ENCODE results near the gene KRT76. TPM values are rescaled to one million over a fixed set of nuclear protein-coding genes. Genes with fewer than 3 reads are reported as not detected.

Gene KRT76
- total RNA-seq, 1 experiment from 2014 or later: not detected

DNA sequence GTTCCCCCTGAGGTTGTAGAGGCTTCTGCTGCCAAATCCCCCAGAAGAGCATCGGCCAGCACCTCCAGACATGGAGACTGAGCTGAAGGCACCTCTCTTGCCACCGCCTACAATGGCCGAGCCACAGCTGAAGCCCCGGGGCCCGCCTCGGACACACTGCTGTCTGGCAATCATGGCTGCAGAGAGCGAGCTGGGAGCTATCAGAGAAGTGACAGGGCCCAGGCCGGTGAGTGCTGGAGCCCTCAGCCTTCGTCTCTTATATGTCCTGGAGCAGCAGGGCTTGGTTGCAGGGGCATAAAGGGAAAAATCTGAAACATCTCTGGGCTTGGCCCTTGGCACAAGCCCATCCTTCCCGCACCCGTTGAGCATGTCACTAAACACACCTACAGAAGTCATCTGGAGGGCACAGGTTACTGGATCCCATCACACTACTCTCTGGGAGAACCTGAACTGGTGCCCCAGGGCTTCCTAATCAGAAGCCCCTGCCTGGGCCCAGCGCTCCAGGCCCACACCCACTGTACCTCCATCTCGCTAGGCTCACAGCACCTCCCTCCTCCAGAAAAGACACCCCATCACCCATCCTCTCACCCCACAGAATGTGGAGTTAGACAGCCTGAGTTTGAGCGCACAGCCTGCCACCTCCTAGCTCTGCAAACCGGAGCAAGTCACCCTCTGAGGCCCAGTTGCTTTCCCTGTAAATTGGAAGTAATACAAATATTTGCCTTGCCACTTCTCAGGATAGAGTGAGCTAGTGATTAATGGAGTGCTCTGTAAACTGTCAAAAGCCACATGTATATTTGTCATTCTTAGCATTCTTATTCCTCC is 37.0 kb upstream of the KRT76 start, which contains the start of gene KRT4:
Gene KRT4, minus strand, starts transcription at position 232 of the 825 bp plus-strand sequence. Its CDS starts 58 bp downstream, at position 174.
- DNase-seq (ENCODE audit: low spot score): no peak
- in situ Hi-C loops (cut with HindIII; ENCODE audit: low sequenced_read_pairs): no loop called here

- no peak for DNase-seq (ENCODE audit: low spot score)
- in situ Hi-C loops (cut with HindIII; ENCODE audit: low sequenced_read_pairs): no loop called here
Measured at GRCh38 chr12:52813203-52813819, 36.2 kb upstream of the KRT76 start.

GRCh38 chr12:52812749-52813148 is 35.6 kb upstream of the KRT76 start:
- in situ Hi-C loops (cut with HindIII; ENCODE audit: low sequenced_read_pairs): no loop called here
- DNase-seq (ENCODE audit: low spot score): no peak

DNA sequence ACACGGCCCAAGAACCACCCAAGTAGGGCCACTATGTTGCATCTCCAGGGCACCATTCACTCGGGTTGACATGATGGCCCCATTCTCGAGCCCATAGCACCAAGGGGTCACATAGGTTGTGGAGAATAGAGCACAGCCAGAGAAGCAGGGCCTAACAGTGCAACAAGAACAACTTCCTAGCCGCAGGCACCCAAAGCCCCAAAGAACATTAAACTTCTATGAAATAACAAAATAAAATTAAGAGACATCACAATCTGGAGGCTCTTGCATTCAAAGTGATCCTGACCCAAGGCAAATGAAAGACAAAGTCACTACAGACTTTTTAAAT is 34.9 kb upstream of the KRT76 start:
- in situ Hi-C loops (cut with HindIII; ENCODE audit: low sequenced_read_pairs): no loop called here
- DNase-seq (ENCODE audit: low spot score): no peak

GRCh38 chr12:52811191-52812072 is 34.3 kb upstream of the KRT76 start:
- in situ Hi-C loops (cut with HindIII; ENCODE audit: low sequenced_read_pairs): no loop called here
- no peak for DNase-seq (ENCODE audit: low spot score)

DNA sequence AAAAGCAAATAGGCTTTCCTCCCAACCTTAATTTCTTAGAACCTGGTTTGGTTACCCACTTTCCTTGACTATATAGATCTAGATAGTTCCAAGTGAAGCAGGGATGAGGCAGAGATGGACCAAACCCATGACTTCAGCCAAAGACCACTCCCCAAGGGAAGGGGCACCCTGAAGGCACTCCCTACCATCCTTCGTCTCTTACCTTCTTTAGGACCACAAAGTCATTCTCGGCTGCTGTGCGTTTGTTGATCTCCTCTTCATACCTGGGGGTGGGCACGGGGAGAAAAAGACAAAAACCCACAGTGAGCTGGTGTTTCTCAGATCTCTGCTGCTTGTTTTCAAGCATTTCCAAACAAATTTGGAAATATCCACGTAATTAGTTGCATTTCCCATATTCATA is 33.4 kb upstream of the KRT76 start:
- in situ Hi-C loops (cut with HindIII; ENCODE audit: low sequenced_read_pairs): no loop called here

DNA sequence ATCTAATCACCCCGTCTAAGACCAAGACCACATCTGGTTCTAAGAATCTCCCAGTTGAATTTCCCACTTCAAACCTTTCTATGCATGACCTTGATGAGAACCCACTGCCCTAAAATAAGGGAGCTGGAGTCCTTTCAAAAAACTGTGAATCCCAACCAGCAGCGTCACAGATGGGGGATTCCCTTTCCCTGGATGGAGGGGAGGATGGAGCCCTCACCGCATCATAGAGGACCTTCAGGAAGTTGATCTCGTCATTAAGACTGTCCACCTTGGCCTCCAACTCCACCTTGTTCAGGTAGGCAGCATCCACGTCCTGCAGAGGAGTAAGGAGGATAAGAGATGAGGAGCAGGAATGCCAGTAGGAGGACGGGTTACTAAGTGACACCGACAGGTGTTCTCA is 32.0 kb upstream of the KRT76 start:
- in situ Hi-C loops (cut with HindIII; ENCODE audit: low sequenced_read_pairs): no loop called here
- no peak for DNase-seq (ENCODE audit: low spot score)

More for the DNA sequence above, 33.4 kb upstream of the KRT76 start:
- no peak for DNase-seq (ENCODE audit: low spot score)

GRCh38 chr12:52808573-52809160 is 31.5 kb upstream of the KRT76 start:
- DNase-seq (ENCODE audit: low spot score): no peak

GRCh38 chr12:52807544-52808470 is 30.7 kb upstream of the KRT76 start:
- DNase-seq (ENCODE audit: low spot score): no peak
- in situ Hi-C loops (cut with HindIII; ENCODE audit: low sequenced_read_pairs): no loop called here

More at GRCh38 chr12:52808573-52809160, 31.5 kb upstream of the KRT76 start:
- in situ Hi-C loops (cut with HindIII; ENCODE audit: low sequenced_read_pairs): no loop called here

DNA sequence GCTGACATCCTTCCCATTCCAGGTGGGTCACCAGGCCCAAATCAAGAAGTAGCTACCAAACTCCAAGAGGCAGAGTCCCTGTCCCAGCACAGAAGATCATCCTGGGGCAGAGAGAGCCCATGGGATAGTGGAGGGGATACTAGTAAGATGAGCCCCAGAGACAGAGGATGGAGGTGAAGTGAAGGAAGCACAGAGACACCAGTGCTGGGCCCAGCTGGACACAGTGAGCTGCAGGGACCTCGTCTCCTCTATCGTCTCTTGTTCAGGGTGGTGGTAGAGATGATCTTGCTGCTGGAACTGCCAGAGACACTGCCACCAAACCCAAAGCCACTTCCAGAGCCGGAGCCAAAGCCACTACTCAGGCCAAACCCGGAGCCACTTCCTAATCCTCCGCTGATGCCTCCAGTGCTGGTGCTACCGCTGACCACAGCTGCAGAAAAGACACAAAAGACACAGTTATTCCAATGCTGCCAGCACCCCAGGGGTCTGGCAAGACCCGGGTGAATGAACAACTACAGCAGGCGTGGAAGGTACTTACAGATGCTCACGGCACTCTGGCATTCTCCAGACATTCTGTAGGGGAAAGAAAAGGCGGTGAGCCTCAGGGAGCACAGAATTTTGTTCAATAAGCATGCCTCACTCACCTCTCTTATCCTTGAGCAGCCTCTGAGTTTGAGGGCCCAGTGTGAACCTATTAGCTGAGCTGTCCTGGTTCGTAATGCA is 29.8 kb upstream of the KRT76 start:
- in situ Hi-C loops (cut with HindIII; ENCODE audit: low sequenced_read_pairs): no loop called here
- no peak for DNase-seq (ENCODE audit: low spot score)

GRCh38 chr12:52806169-52806811 is 29.1 kb upstream of the KRT76 start:
- no peak for DNase-seq (ENCODE audit: low spot score)
- in situ Hi-C loops (cut with HindIII; ENCODE audit: low sequenced_read_pairs): no loop called here

GRCh38 chr12:52805739-52806138 is 28.6 kb upstream of the KRT76 start:
- in situ Hi-C loops (cut with HindIII; ENCODE audit: low sequenced_read_pairs): no loop called here
- no peak for DNase-seq (ENCODE audit: low spot score)

DNA sequence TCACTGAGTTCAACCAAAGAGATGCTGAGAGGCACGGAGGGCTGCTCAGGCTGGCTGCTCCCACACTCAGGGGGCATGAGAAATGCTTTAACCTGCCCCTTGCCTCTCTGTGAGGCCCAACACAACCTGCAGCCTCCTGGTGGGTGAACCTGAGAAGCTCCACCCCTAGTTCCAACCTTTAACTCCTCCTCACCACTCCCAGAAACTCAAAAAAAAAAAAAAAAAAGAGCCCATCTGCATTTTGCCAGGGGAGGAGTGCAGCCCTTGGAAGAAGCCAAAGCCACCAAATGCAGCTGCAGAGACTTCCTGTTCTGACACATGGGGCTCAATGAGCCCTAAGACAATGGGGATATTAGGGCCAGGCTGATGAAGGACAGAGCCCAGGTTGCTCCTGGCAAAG is 27.9 kb upstream of the KRT76 start:
- in situ Hi-C loops (cut with HindIII; ENCODE audit: low sequenced_read_pairs): no loop called here
- DNase-seq (ENCODE audit: low spot score): no peak

DNA sequence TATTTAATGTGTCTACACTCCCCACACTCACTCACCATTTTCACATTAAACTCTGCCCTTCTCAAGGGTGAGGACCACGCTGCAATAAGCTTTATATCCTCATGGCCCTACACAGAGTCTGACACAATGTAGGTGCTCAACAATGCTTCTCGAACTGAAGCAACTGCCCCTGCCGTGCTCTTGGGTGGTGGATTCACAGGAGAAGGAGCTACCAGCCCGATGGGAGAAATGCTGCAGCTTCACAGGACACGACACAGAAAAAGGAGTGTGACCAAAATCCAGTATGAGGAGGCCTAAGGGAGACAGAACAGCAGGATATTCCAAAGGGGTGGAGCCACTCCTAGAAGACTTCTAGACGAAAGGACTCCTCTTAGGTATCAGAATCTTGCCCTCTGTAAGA is 25.3 kb upstream of the KRT76 start:
- no peak for DNase-seq (ENCODE audit: low spot score)
- in situ Hi-C loops (cut with HindIII; ENCODE audit: low sequenced_read_pairs): no loop called here

- no peak for DNase-seq (ENCODE audit: low spot score)
- in situ Hi-C loops (cut with HindIII; ENCODE audit: low sequenced_read_pairs): no loop called here
Measured at GRCh38 chr12:52801773-52802172, 24.6 kb upstream of the KRT76 start.

DNA sequence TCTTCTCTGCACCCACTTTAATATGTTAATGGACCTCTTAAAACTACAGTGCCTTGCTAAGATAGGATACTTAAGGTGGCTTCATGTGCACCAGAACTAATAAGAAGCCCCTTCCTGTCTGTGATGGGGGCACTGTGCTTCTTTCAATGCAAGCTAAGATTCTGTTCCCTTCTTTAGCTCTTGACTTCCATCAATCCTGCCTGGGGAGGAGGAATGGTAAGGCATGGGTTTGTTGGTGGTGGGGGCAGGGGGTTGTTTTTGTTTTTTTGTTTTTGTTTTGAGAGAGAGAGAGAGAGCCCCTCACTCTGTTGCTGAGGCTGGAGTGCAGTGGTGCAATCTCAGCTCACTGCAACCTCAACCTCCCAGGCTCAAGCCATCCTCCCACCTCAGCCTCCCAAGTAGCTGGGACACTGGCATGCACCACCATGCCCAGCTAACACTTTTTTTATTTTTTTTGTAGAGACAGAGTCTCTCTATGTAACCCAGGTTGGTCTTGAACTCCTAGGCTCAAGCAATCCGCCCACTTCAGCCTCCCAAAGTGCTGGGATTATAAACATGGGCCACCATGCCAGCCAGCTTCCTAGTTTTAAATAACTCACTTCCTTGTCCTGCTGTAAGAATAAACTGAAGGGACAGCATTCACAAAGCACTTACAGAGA is 23.2 kb upstream of the KRT76 start:
- in situ Hi-C loops (cut with HindIII; ENCODE audit: low sequenced_read_pairs): no loop called here
- no peak for DNase-seq (ENCODE audit: low spot score)

Data from G401 (cell line).